GM21723 (cell line): Measurements from ENCODE around the gene ZRANB3.

Source experiments
- ATAC-seq: cut with Tn5 transposase; IDR thresholded peaks from one replicate; pipeline ENCODE4 v1.9.1; 2021; ENCODE audit warnings: mild to moderate bottlenecking, moderate library complexity; ENCODE audit not compliant: unreplicated experiment

Gene ZRANB3

GRCh38 chr2:135256531-135257260 is 274.3 kb downstream of the ZRANB3 start:
- ATAC-seq, result no peak

- ATAC-seq, result no peak
Measured at GRCh38 chr2:135255208-135255607, 275.8 kb downstream of the ZRANB3 start.

- ATAC-seq, result no peak
Measured at GRCh38 chr2:135252805-135253458, 278.1 kb downstream of the ZRANB3 start.

GRCh38 chr2:135248611-135249010 is 282.4 kb downstream of the ZRANB3 start:
- no peak for ATAC-seq

GRCh38 chr2:135246711-135247270 is 284.2 kb downstream of the ZRANB3 start:
- no peak for ATAC-seq

- ATAC-seq, result no peak
Measured at GRCh38 chr2:135245071-135245470, 285.9 kb downstream of the ZRANB3 start.

GRCh38 chr2:135238651-135239050 is 292.4 kb downstream of the ZRANB3 start:
- ATAC-seq, result no peak

- no peak for ATAC-seq
Measured at GRCh38 chr2:135230150-135230549, 300.9 kb downstream of the ZRANB3 start.

- ATAC-seq, result no peak
Measured at GRCh38 chr2:135227386-135227785, 303.6 kb downstream of the ZRANB3 start.

- ATAC-seq, result no peak
Measured at GRCh38 chr2:135226961-135227360, 304.1 kb downstream of the ZRANB3 start.

- ATAC-seq, result no peak
Measured at GRCh38 chr2:135225781-135226180, 305.2 kb downstream of the ZRANB3 start.

- ATAC-seq, result no peak
Measured at GRCh38 chr2:135219226-135219625, 311.8 kb downstream of the ZRANB3 start.

- no peak for ATAC-seq
Measured at GRCh38 chr2:135218426-135218825, 312.6 kb downstream of the ZRANB3 start.

GRCh38 chr2:135212757-135213156 is 318.3 kb downstream of the ZRANB3 start:
- ATAC-seq, result no peak

GRCh38 chr2:135208016-135208415 is 323.0 kb downstream of the ZRANB3 start:
- no peak for ATAC-seq

GRCh38 chr2:135203944-135204343 is 327.1 kb downstream of the ZRANB3 start:
- ATAC-seq, result no peak

GRCh38 chr2:135202751-135203150 is 328.3 kb downstream of the ZRANB3 start:
- ATAC-seq, result no peak

- ATAC-seq, result no peak
Measured at GRCh38 chr2:135198481-135198880, 332.5 kb downstream of the ZRANB3 start.

GRCh38 chr2:135190799-135191198 is 340.2 kb downstream of the ZRANB3 start:
- ATAC-seq, result no peak

GRCh38 chr2:135189148-135189547 is 341.9 kb downstream of the ZRANB3 start:
- no peak for ATAC-seq

- no peak for ATAC-seq
Measured at GRCh38 chr2:135187270-135187669, 343.7 kb downstream of the ZRANB3 start.

- no peak for ATAC-seq
Measured at GRCh38 chr2:135186054-135186453, 345.0 kb downstream of the ZRANB3 start.
